ENCODE data around the gene SPOCK1.

SPOCK1 gene

GRCh38 chr5:137356127-137356526, 143.0 kb downstream of the SPOCK1 start:
- DNase-seq: no peak

GRCh38 chr5:137355708-137356107, 143.4 kb downstream of the SPOCK1 start:
- DNase-seq: no peak

- DNase-seq: peak; percentile 24
These were observed 147.0 kb downstream of the SPOCK1 start for GRCh38 chr5:137352095-137352494.

- DNase-seq: no peak
These were observed 148.3 kb downstream of the SPOCK1 start for GRCh38 chr5:137350791-137351190.

DNA sequence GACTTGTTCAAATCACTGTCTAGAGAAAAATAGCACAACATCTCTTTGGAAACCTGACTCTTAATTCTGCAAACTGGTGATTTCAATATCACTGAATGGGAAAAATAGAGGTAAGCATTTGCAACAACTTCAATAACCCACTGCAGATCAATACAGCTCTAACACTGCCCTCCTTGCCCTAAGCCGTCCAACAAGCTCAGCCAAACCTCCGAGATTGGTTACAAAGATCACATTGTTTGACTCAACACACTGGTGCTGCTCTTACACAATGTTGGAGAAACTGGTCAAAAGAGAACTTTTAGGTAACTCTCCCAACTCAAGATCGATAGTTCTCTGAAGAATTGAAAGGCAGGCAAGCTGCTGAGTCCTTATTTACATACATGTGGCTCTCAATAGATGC, 150.4 kb downstream of the SPOCK1 start:
- no peak for DNase-seq

- peak; percentile 95 for DNase-seq
These were observed 151.3 kb downstream of the SPOCK1 start for GRCh38 chr5:137347865-137348264.

GRCh38 chr5:137346281-137346680, 152.8 kb downstream of the SPOCK1 start:
- DNase-seq: peak; percentile 95

DNA sequence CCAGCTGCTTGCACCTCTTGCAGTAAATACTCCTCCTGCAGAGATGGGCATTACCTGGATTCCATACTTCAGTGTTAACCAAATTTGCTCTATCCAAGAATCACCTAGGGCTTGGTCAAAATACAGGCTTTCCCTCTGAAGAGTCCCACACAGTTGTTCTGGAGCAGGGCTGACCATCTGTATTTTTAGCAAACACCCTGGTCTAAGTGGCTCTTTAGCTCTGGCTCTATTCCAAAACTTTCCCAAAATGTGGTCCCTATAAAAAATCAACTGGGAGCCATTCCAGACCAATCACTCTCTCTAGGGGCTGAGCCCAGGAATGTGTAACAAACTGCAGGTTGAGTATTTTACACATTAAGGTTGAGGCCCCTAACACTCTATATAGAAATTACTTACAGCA, 153.7 kb downstream of the SPOCK1 start:
- DNase-seq: peak; percentile 43

DNA sequence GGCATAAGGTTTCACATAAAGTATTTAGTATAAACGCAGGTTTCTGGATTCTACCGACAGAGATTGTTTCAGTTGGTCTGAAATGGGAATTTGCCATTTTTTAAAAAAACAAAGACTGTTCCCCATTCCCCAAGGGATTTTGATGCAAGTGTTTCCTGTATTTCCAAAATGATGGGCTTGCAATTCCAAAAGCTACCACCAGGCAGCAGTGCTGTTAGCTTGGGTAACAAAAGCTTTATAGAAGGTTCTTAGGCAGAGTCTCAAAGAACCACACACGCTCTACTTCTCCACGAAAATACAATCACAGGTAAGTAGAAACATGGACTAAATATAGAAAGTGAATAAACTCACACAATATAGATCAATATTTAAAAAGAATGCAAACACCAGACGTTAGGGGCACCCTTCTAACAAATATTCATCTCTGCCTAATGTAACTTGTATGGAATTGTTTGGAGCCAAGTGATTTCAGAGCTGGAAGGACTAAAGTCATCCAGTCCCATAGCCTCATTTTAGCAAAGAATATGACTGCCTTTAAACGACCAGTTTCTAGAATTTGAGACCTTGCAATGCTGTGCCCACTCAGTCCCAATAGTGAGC, 154.3 kb downstream of the SPOCK1 start:
- DNase-seq: peak; percentile 59

DNA sequence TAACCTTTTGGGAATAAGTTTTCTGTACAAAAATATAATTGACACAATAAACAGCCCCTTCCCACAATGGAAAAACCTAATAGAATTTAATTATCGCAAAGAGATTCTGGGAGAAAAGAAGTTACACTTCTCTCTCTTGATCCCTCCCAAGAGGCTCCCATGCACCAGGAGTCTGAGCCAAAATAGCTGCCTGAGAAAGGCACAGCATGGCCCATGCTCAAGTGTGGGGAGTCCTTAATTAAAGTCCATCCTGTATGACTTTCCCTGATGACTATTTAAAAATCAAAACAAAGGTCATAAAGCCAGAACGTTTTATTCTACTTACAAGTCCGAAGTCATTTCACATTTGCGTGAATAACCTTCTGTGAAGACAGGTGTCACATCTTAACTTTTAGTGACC, 155.1 kb downstream of the SPOCK1 start:
- DNase-seq: no peak

DNA sequence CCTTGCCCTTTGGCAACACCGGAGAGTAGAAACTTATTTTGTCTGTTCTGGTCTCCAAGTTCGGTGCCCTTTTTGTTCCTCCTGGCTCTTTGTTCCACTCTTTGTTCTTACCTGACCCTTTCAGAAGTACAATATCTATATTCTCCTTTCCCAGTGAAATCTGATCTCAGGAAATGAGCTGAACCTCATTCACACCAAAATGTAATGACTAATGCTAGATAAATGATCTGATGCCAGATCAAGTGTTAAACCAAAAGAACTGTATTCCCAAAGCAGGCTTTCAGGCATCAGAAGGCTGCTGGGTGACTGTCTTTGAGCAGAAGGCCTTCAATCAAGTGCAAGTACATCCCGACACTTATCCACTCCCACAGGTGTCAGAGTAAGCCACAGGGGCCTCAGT, 156.4 kb downstream of the SPOCK1 start:
- DNase-seq: no peak

GRCh38 chr5:137341831-137342230, 157.3 kb downstream of the SPOCK1 start:
- DNase-seq: no peak

GRCh38 chr5:137340881-137341280, 158.2 kb downstream of the SPOCK1 start:
- no peak for DNase-seq

DNA sequence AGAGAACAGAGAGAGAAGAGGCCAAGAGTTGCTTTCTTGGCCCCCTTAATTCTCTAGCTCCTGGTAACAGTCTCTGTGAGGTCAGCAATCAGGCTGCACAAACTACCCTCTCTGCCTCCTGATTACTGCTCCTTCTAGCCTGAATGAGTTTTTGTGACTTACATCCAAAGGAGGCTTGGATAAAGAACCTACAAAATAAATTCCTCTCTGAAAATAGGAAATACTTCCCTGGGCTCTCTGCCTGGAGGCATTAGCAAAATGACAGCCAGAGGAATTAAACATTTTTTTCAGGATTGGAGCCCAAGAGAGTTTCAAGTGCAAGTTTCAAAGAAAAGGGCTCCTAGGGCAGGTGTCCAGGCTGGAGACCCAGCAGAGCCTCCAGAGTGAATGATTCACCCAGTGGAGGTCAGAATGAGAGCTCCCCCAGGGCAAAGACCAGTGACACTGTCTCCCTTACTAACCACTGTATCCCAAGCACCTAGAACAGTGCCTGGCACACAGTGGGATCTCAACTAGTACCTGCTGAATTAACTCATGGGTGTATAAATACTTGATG, 162.5 kb downstream of the SPOCK1 start:
- no peak for DNase-seq

GRCh38 chr5:137336161-137336560, 163.0 kb downstream of the SPOCK1 start:
- DNase-seq: no peak

- no peak for DNase-seq
These were observed 163.6 kb downstream of the SPOCK1 start for GRCh38 chr5:137335493-137335892.

GRCh38 chr5:137333928-137334327, 165.2 kb downstream of the SPOCK1 start:
- no peak for DNase-seq

GRCh38 chr5:137333475-137333874, 165.7 kb downstream of the SPOCK1 start:
- DNase-seq: no peak

DNA sequence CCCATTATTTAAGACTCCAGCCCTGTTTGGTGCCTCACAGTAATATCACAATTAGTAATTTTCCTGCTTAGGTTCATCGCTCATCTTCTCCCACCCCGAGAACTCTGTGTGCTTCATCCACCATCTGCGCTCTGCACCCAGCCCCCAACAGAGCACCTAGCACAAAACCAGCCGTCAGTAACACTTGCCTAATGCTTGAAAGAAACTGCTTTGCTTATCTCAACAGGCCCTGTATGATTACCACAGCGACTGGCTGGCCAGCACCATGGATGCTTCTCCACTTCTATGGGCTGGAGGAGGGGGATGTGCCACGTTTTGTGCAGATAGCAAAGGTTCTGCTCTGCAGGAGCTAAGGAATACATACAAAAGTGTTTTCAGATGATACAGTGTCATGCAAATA, 166.8 kb downstream of the SPOCK1 start:
- peak; percentile 90 for DNase-seq

- no peak for DNase-seq
These were observed 169.4 kb downstream of the SPOCK1 start for GRCh38 chr5:137329586-137330296.

DNA sequence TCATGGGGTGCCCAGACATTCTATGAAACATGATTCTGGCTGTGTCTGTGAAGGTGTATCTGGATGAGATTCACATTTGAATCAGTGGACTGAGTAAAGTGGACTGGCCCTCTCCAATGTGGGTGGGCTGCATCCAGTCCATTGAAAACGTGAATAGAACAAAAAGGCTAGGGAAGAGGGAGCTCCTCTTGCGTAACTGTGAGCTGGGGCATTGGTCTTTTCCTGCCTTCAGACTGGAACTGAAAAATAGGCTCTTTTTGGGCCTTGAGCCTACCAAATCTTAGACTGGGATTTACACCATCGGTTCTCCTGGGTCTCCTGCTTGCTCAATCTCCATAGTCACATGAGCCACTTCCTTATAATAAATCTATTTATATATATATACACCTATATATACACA, 170.1 kb downstream of the SPOCK1 start:
- no peak for DNase-seq

DNA sequence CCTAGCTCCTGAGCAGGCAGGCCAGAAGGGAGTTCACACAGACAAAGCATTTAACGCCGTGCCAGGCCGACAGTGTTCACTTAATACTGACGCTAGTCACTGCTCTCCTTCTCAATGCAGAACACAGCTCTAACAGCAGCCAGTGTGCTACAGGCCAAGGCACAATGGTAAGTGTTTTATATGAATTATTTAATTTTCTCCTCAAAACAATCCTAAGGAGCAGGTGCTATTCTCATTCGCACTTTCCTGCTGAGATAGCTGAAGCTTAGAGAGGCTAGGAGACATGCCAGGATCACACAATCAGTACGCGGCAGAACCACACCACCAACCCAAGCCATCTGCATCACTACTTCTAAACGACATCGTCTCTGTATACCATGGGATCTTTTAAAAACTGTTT, 170.7 kb downstream of the SPOCK1 start:
- DNase-seq: no peak

- DNase-seq: no peak
These were observed 173.4 kb downstream of the SPOCK1 start for GRCh38 chr5:137325721-137326120.
